Tibial artery (tissue), 4 donors: ENCODE measurements around the gene EIF2S2.
A peak's percentile ranks its signal among the peaks of the same experiment; 100 is the strongest.

Source experiments
- DNase-seq, 2 donors: peaks; one replicate each; pipeline ENCODE4 v3.0.0-alpha.2; 2019
- H3K27ac ChIP-seq, 2 donors: fragments of 200-600 bp; sonication (generic) in 1 of 2; 1 replicate in 1 of 2; 2 replicates in 1 of 2; pipeline ENCODE4 v1.5.1; 2018 to 2019; ENCODE audit warnings: mild to moderate bottlenecking in 1 of 2
- H3K27me3 ChIP-seq, 2 donors: fragments of 200-600 bp; sonication (generic) in 1 of 2; one replicate each; pipeline versions ENCODE4 v1.5.1 to v1.6.0; 2016 to 2019
- H3K36me3 ChIP-seq, 3 donors: fragments of 200-600 bp; sonication (generic) in 2 of 3; one replicate each; pipeline ENCODE4 v1.5.1; 2016 to 2019; ENCODE audit warnings: mild to moderate bottlenecking in 2 of 3
- H3K4me1 ChIP-seq, 4 donors: fragments of 200-600 bp; sonication (generic) in 2 of 4; 1 replicate in 3 of 4; 2 replicates in 1 of 4; pipeline ENCODE4 v1.5.1; 2016 to 2019
- H3K4me3 ChIP-seq, 2 donors: fragments of 200-600 bp; sonication (generic) in 1 of 2; 1 replicate in 1 of 2; 2 replicates in 1 of 2; pipeline ENCODE4 v1.5.1; 2018 to 2019; ENCODE audit warnings: mild to moderate bottlenecking in 2 of 2
- H3K9me3 ChIP-seq, 3 donors: fragments of 200-600 bp; sonication (generic) in 1 of 3; one replicate each; pipeline ENCODE4 v1.5.1; 2016 to 2019
- intact Hi-C: fragments of 100-400 bp; cut with DNase I; formaldehyde crosslinking; loops from one replicate; pipeline ENCODE4 v1.15.0; 2023; ENCODE audit warnings: low total_unique reads
- TF ChIP-seq, protein P1 (sequence below), 2 experiments: fragments of 200-600 bp in 1 of 2; fragments of 450-650 bp in 1 of 2; IDR thresholded peaks; one replicate each; pipeline ENCODE4 v1.5.1; 2017 to 2019; ENCODE audit warnings: antibody characterized with exemption in 2 of 2, mild to moderate bottlenecking in 1 of 2, moderate library complexity in 1 of 2

The EIF2S2 gene

DNA sequence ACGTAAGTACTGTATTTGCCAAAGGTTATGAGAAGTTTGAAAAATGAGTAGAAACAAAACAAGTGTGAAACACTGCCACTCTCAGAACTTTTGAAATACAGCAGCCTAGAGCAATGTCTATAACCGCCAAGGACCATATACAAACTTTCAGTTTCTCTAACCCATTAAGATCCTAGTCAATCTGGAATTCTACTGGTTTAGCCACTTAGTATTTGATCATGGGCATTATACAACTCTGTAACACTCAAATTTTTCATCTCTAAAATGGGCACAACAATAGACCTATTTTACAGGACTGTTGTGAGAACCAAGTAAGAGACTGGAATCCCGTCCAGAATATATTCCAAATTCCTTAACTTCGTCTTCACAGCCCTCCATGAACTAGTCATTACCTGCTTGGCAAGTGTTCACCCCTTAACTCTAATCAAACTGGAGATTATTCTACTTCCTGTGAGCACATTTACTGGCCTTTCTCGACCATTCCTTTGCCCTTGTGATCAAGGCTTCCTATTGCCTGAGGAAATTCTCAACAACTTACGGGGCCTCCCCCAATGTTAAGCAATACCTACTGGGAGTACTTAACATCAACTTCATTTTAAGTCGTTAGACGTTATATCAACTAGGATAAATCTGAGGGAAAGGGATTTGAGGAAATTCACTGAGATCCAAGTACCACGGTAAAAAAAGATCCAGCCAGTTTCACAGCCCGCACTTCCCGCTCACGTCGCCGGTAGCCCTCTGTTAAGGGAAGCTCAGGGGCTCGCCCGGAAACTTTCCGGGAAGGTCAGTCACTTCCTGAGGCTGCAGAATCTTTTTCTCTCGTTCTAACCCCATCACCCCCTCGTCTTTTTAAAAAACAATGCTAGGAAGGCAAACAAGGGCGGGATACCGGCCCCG, 1.1 kb downstream of the EIF2S2 start:
- Histone ChIP-seq H3K4me3 (peak overlapping the region; percentile 78 to 87), H3K27ac (peak overlapping the region; percentile 93 to 96), H3K9me3 (no peaks in the 10 kb centered on the region), H3K36me3 (peaks cover 0 to 17% (median 0%) of the 10 kb centered on the region in 3 donors), H3K4me1 (peaks cover 0 to 50% (median 21%) of the 10 kb centered on the region in 4 donors), H3K27me3 (no peaks in the 10 kb centered on the region)
- TF ChIP-seq, protein P1, sequence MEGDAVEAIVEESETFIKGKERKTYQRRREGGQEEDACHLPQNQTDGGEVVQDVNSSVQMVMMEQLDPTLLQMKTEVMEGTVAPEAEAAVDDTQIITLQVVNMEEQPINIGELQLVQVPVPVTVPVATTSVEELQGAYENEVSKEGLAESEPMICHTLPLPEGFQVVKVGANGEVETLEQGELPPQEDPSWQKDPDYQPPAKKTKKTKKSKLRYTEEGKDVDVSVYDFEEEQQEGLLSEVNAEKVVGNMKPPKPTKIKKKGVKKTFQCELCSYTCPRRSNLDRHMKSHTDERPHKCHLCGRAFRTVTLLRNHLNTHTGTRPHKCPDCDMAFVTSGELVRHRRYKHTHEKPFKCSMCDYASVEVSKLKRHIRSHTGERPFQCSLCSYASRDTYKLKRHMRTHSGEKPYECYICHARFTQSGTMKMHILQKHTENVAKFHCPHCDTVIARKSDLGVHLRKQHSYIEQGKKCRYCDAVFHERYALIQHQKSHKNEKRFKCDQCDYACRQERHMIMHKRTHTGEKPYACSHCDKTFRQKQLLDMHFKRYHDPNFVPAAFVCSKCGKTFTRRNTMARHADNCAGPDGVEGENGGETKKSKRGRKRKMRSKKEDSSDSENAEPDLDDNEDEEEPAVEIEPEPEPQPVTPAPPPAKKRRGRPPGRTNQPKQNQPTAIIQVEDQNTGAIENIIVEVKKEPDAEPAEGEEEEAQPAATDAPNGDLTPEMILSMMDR (IDR thresholded peaks at IDR 0.05): no peak
- peak in 1 of 2 donors; percentile 37 for DNase-seq
- intact Hi-C loops: loop anchor here (10.0 kb wide), 1 partner anchor 116 kb away; the partner anchor contains the start of gene RALY

DNA sequence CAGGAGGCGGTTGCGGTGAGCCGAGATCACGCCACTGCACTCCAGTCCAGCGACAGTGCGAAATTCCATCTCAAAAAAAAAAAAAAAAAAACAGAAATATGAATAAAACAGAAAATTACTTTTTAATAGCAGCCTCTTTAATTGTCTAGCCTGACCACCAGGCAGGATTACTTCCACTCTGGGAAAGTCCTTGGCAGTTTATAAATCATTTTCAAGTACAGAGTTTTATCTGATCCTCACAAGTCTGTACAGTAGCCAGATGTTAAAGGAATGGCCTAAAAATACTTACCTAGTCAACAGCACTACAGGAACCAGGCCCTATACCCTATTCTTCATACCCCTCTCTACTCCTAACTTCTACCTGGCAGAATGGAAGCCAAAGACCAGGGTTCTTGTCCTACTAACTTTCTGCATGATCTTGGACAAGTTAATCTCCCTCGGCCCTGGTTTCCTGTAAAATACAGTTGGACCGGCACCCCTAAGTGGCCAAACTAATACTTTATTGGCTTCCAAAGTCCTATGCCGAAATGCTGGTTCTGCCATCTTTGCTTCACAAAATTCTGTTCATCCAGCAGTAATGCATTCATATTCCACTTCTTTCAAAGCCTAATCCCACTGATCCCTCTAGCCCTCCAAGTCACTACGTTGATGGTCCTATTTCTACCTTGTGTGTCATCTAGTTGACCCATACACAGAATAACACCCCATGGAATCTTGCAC, 1.9 kb downstream of the EIF2S2 start:
- Histone ChIP-seq H3K36me3 (peaks cover 1 to 18% (median 2%) of the 10 kb centered on the region in 3 donors), H3K4me3 (peak overlapping the region; percentile 78 to 87), H3K27me3 (no peaks in the 10 kb centered on the region), H3K4me1 (peaks cover 0 to 53% (median 22%) of the 10 kb centered on the region in 4 donors), H3K27ac (peak overlapping the region; percentile 93 to 96), H3K9me3 (no peaks in the 10 kb centered on the region)
- no peak for DNase-seq
- TF ChIP-seq, protein P1 (IDR thresholded peaks at IDR 0.05): no peak
- intact Hi-C loops: loop anchor here (10.0 kb wide), 1 partner anchor 115 kb away; the partner anchor contains the start of gene RALY

DNA sequence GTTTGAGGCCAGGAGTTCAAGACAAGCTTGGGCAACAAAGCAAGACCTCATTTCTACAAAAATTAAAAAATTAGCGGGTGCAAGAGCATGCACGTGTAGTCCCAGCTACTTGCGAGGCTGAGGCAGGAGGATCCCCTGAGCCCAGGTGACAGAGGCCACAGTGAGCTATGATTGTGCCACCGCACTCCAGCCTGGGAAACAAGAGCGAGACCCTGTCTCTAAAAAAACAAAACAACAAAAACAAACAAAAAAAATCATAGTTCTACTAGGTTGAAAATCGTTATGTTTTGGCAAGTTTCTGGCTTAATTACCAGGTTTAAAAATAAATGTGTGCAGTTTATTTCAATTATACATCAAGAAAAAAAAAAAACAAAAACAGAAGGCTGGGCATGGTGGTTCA, 2.6 kb downstream of the EIF2S2 start:
- Histone ChIP-seq H3K9me3 (no peaks in the 10 kb centered on the region), H3K4me1 (peaks cover 0 to 53% (median 22%) of the 10 kb centered on the region in 4 donors), H3K27me3 (no peaks in the 10 kb centered on the region), H3K36me3 (peaks cover 9 to 25% (median 9%) of the 10 kb centered on the region in 3 donors), H3K4me3 (no peak overlapping the region), H3K27ac (no peak overlapping the region)
- intact Hi-C loops: no loop called here
- TF ChIP-seq, protein P1 (IDR thresholded peaks at IDR 0.05): no peak
- DNase-seq: no peak

DNA sequence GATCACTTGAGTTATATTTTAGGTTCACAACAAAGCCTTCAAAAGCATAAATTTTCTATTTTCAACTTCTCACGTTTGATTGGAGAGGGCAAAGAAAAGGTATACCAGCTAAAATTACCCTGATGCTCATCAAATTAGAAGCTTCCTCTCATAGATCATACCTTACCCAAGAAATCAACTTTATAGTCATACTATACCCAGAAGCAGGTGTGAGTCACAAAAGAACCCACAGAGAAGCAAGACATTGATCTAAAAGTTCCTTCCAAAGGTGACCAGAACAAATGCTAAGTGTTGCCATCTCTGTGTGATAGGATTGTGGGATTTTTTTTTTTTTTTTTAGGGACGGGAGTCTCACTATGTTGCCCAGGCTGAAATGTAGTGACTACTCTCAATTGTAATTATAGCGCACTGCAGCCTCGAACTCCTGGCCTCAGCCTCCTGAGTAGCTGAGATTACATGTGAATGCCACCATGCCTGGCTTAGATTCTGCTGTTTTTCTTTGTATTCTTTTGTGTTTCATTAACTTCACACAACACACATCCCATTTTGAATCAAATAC, 3.3 kb downstream of the EIF2S2 start:
- no peaks in the 10 kb centered on the region for H3K9me3 ChIP-seq
- no peak for DNase-seq
- H3K27ac ChIP-seq: no peak overlapping the region
- no peak overlapping the region for H3K4me3 ChIP-seq
- H3K36me3 ChIP-seq: peaks cover 16 to 33% (median 17%) of the 10 kb centered on the region in 3 donors
- intact Hi-C loops: no loop called here
- H3K27me3 ChIP-seq: no peaks in the 10 kb centered on the region
- TF ChIP-seq, protein P1 (IDR thresholded peaks at IDR 0.05): no peak
- H3K4me1 ChIP-seq: peaks cover 0 to 53% (median 22%) of the 10 kb centered on the region in 4 donors

DNA sequence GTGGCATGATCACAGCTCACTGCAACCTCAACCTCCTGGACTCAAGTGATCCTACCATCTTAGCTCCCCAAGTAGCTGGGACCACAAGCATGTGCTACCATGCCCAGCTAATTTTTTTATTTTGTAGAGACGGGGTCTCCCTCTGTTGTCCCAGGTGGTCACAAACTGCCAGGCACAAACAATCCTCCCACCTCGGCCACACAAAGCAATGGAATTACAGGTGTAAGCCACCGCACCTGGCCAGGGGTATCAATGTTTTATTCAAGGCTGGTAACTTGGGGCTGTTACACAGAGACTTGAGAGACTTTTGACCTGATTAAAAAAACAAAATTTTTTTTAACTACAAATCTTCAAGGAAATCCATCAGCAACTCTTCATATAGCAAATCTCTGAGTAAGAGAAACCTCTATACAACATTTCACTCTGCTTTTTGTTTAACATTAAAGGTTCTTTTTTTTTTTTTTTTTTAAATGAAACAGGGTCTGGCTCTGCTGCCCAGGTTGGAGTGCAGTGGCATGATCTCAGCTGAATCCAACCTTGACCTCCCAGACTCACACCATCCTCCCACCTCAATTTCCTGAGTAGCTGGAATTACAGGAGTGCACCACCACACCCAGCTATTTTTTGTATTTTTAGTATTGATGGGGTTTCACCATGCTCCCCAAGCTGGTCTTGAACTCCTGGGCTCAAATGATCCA, 5.9 kb downstream of the EIF2S2 start:
- Histone ChIP-seq H3K9me3 (no peaks in the 10 kb centered on the region), H3K27ac (no peak overlapping the region), H3K36me3 (peaks cover 40 to 57% (median 42%) of the 10 kb centered on the region in 3 donors), H3K4me3 (no peak overlapping the region), H3K4me1 (peaks cover 0 to 52% (median 22%) of the 10 kb centered on the region in 4 donors), H3K27me3 (no peaks in the 10 kb centered on the region)
- TF ChIP-seq, protein P1 (IDR thresholded peaks at IDR 0.05): no peak
- intact Hi-C loops: no loop called here
- DNase-seq: no peak
